H1 (cell line): ENCODE results near the gene LRRC46.

ENCODE experiments used
- BRCA1 ChIP-seq: IDR thresholded peaks from 2 replicates; pipeline ENCODE4 v1.6.1; 2012; ENCODE audit warnings: low read depth, low read length, improper control_type of control experiment
- EP300 ChIP-seq, 2 experiments: IDR thresholded peaks; 1 replicate in 1 of 2; 2 replicates in 1 of 2; pipeline ENCODE4 v1.6.1; 2011 to 2012; ENCODE audit warnings: low read depth in 2 of 2, low read length in 2 of 2, mild to moderate bottlenecking in 2 of 2, borderline replicate concordance in 1 of 2, inconsistent platforms in 1 of 2, moderate library complexity in 1 of 2
- EZH2 ChIP-seq: fragments of 200-600 bp; sonication (generic); IDR thresholded peaks from 2 replicates; pipeline ENCODE4 v1.7.1; 2012; ENCODE audit warnings: low read depth, mild to moderate bottlenecking, moderate library complexity, low read length, inconsistent platforms; ENCODE audit not compliant: severe bottlenecking
- GTF2F1 ChIP-seq: IDR thresholded peaks from 2 replicates; pipeline ENCODE4 v1.6.1; 2012; ENCODE audit warnings: low read depth, low read length, improper control_type of control experiment, borderline replicate concordance
- NRF1 ChIP-seq: IDR thresholded peaks from 2 replicates; pipeline ENCODE4 v1.6.1; 2011; ENCODE audit warnings: mild to moderate bottlenecking, low read depth, low read length, improper control_type of control experiment
- RNF2 ChIP-seq: fragments of 200-900, 300-1000 bp; sonication (generic); IDR thresholded peaks from 2 replicates; pipeline ENCODE4 v1.7.1; 2016; ENCODE audit warnings: borderline replicate concordance, low read depth, mild to moderate bottlenecking, antibody characterized with exemption, low read length; ENCODE audit not compliant: poor library complexity, severe bottlenecking; ENCODE audit errors: missing control alignments
- SUZ12 ChIP-seq: fragments of 200-600 bp; sonication (generic); IDR thresholded peaks from 2 replicates; pipeline ENCODE4 v1.6.1; 2012; ENCODE audit warnings: mild to moderate bottlenecking, inconsistent platforms, low read length, moderate library complexity, mixed read lengths
- TCF12 ChIP-seq: IDR thresholded peaks from 2 replicates; pipeline ENCODE4 v1.6.1; 2011; ENCODE audit warnings: low read depth, mild to moderate bottlenecking, low read length
- YY1 ChIP-seq: IDR thresholded peaks from 2 replicates; pipeline ENCODE4 v1.6.1; 2011; ENCODE audit warnings: low read depth, mild to moderate bottlenecking, low read length
- TF ChIP-seq, protein P1 (sequence below), 3 experiments: IDR thresholded peaks; 1 replicate in 2 of 3; 2 replicates in 1 of 3; pipeline versions ENCODE4 v1.5.1 to v1.6.1; 2011; ENCODE audit warnings: low read length in 3 of 3, mild to moderate bottlenecking in 3 of 3, inconsistent platforms in 2 of 3, low read depth in 1 of 3, moderate library complexity in 1 of 3; ENCODE audit not compliant: insufficient read depth in 1 of 3; ENCODE audit errors: control extremely low read depth in 1 of 3
- TF ChIP-seq, protein P2 (sequence below): IDR thresholded peaks from 2 replicates; pipeline ENCODE4 v1.6.1; 2012; ENCODE audit warnings: inconsistent platforms

DNA sequence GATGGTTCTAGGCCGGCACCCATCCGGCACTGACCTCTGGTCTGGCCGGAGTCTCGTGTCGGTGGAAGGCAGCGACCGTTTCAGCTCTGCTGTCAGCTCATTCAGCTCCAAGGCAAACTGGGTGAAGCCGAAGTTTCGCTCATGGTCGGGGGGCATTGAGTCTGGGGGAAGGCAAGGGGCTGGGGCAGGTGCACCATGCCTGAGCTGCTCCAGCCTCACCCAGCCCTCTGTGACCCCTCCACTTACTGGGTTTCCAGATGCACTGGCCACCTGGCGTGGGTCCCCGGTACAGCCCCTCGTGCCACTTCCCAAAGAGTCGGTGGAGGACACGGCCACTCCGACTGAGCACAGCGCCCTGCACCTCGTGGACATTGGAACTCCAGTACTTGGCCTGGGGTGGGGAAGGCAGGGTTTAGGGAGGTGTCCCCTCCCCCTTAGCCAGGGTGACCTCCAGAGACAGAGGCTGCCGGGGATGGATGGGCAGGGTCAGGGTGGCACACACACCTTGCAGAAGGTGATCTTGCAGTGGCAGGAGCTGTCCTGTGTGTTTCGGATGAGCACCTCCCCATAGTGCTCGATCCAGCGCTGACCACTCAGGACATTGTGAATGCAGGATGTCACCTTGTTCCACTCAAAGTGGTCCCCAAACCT lies 22.5 kb upstream of the LRRC46 start:
- TF ChIP-seq EZH2 = no peak
- no peak for TF ChIP-seq YY1
- TF ChIP-seq, protein P1, sequence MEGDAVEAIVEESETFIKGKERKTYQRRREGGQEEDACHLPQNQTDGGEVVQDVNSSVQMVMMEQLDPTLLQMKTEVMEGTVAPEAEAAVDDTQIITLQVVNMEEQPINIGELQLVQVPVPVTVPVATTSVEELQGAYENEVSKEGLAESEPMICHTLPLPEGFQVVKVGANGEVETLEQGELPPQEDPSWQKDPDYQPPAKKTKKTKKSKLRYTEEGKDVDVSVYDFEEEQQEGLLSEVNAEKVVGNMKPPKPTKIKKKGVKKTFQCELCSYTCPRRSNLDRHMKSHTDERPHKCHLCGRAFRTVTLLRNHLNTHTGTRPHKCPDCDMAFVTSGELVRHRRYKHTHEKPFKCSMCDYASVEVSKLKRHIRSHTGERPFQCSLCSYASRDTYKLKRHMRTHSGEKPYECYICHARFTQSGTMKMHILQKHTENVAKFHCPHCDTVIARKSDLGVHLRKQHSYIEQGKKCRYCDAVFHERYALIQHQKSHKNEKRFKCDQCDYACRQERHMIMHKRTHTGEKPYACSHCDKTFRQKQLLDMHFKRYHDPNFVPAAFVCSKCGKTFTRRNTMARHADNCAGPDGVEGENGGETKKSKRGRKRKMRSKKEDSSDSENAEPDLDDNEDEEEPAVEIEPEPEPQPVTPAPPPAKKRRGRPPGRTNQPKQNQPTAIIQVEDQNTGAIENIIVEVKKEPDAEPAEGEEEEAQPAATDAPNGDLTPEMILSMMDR (IDR thresholded peaks at IDR 0.05; ENCODE audit: control extremely low read depth in 1 of 3, insufficient read depth in 1 of 3, low read depth in 1 of 3, low read length in 3 of 3) = no peak
- no peak for TF ChIP-seq NRF1
- no peak for TF ChIP-seq TCF12
- TF ChIP-seq, protein P2, sequence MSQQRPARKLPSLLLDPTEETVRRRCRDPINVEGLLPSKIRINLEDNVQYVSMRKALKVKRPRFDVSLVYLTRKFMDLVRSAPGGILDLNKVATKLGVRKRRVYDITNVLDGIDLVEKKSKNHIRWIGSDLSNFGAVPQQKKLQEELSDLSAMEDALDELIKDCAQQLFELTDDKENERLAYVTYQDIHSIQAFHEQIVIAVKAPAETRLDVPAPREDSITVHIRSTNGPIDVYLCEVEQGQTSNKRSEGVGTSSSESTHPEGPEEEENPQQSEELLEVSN = no peak
- no peak for TF ChIP-seq EP300 (IDR thresholded peaks at IDR 0.05; ENCODE audit: borderline replicate concordance in 1 of 2, low read depth in 2 of 2, low read length in 2 of 2)
- no peak for TF ChIP-seq GTF2F1
- TF ChIP-seq BRCA1 = no peak
- TF ChIP-seq SUZ12 = no peak
- no peak for TF ChIP-seq RNF2
